Amniotic stem cell (primary cell): Measurements from ENCODE around the gene DTX1.
"Not testable (repeated sequence)": the region's sequence is repeated elsewhere in the genome, so short reads cannot be mapped to it uniquely, and the experiment has no call there.

Experiments used
- DNase-seq: peaks from one replicate; lab custom pipeline; 2025; lab: John Stamatoyannopoulos, UW

Gene DTX1

DNA sequence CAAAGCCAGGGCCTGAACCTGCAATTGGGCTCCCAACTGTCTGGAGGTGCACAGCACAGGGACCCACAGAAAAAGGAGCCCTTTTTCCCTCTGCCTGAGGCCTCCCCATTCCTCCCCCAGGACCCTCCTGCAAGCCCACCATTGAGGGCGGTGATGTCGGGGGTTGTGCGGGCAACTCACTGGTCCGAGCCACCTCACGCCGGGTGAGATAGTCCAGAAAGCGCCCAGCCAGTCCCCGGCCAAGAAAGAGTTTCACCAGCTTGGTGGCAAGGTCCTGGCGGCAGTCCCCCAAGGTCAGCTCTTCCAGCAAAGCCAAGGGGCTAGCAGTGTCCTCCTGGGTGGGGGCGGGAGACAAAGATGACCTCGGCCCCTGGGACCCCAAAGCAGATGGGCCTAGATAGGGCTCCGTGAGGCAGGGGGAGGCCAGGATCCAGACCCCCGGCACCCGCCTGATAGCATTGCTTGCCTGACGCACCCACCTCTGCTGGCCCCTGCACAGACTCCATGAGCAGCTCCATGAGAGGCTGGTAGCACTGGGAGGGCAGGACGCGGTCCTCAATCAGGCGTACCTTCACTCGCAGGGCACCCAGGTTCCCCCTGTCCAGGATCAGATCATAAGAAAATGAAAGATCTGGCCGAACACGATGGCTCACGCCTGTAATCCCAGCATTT lies 59.1 kb downstream of the DTX1 start:
- DNase-seq: no peak

- DNase-seq: no peak
Measured at GRCh38 chr12:113116875-113117274, 60.3 kb downstream of the DTX1 start.

DNA sequence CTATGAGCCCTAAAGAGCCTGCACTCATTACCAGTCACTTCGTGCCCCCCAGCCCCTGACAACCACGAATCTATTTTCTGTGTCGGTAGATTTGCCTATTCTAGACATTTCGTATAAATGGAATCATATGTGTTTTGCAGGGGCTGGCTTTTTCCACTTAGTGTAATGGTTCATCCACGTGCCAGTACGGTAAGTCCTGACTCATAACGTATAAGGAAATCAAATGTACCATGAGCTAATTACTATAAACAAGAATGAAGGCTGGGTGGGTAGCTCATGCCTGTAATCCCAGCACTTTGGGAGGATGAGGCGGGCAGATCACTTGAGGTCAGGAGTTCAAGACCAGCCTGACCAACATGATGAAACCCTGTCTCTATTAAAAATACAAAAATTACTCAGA lies 61.2 kb downstream of the DTX1 start:
- not testable (repeated sequence) for DNase-seq

- DNase-seq: no peak
Measured at GRCh38 chr12:113118142-113118541, 61.6 kb downstream of the DTX1 start.

DNA sequence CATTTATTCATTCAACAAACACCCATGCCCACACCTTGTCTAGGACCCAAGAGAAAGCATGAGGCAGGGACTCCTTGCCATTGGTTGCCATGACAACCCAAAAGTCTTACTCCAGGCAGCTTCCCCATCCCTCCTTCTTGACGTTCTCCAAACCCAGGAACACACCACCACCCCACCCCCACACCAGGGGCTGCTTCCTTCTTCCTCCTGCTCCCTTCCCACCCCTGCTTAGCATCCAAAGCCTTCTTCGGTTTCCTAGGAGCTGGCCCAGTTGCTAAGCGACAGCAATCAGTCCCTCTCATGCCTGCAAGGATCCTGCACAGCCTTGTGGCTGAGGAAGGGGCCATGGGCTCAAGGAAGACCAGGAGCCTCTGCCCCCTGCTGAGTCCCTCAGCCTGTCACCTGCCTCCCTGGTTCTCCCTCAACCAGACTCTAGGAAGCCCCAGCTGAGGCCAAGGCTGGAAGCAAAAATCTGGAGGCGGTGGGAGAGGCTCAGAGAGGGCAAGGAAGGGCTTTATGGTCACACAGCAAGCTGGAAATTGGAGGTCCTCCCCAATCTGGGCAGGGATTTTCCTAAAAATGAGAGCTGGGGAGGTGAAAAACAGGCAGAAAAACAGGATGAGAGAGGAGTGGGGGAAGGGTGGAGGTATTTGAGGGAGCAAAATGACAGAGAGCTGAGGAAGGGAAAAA lies 63.6 kb downstream of the DTX1 start:
- no peak for DNase-seq

DNA sequence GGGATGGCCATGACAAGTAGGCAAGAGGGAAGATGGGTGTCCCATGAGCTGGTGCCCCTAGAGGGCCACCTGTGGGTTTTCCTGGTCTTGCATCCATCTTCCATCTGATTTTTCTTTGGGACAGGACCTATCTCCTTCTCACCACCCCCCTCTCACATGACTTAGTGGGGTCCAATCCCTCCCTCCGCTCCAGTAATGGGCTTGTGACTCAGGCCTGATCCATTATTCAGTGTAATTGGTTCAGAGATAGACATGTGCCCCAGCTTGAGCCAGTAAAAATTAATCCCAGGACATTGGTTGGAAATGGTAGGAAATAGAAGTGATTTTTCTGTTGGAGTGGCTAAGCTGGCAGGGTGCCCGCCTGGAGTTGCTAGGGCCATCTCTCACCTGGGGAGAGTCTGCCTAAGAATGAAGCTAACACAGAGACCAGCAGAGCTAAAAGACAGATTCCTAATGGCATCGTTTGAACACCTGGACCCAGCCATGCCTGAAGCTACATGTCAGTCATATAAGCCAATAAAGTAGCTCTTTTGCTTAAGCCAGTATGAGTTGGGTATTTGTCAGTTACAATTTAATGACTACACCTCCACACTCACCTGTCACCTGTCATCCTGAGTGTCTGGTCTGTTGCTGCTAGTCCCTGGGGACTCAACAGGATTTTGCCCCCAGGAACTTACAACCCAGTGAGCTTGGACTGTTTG lies 64.3 kb downstream of the DTX1 start:
- DNase-seq: no peak

- DNase-seq: no peak
Measured at GRCh38 chr12:113127791-113128199, 71.3 kb downstream of the DTX1 start.

- no peak for DNase-seq
Measured at GRCh38 chr12:113128802-113129663, 72.5 kb downstream of the DTX1 start.

- DNase-seq: no peak
Measured at GRCh38 chr12:113129664-113130456, 73.3 kb downstream of the DTX1 start.

GRCh38 chr12:113130457-113131135 lies 74.1 kb downstream of the DTX1 start:
- DNase-seq: no peak

- DNase-seq: no peak
Measured at GRCh38 chr12:113131556-113131955, 75.0 kb downstream of the DTX1 start.

GRCh38 chr12:113133036-113133435 lies 76.5 kb downstream of the DTX1 start:
- DNase-seq: no peak

DNA sequence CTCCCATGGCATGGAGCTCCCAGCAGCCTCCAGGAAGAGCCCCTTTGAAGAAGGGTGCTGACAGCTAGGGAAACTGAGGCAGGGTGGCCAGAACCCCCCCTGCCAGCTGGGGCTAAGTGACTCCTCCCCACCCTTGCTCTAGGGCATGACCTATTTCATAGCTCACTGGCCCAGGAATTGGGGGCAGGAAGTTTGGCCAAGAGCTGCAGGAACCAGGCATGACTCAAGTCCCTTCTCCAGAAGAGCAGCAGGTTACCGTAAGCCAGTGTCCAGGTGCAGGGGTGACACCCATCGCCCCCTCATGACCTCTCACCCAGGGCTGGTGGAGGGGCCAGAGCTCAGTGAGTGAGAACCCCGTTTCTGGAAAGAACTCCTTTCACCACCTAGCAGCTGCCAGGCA lies 77.1 kb downstream of the DTX1 start:
- DNase-seq: no peak

- no peak for DNase-seq
Measured at GRCh38 chr12:113134071-113134470, 77.5 kb downstream of the DTX1 start.

DNA sequence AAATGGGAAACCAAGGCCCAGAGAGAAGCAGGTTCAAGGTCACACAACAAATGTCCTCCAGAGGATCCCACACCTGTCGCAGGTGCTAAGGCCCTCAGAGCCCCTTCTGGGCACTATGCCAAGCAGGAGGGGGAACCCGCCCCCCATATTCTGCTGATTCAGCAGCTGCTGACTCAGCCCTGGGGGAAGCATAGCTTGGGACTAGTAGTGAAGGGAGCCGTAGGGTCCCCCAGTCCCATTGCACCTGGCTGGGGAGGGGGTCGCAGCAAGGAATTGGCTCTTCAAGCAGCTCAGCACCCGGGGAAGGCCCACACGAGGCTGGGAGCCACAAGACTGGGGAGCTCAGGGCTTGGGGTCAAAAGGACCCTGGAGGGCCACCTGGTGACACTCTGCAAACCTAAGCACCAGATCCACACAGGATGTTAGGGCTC lies 78.0 kb downstream of the DTX1 start:
- DNase-seq: no peak

DNA sequence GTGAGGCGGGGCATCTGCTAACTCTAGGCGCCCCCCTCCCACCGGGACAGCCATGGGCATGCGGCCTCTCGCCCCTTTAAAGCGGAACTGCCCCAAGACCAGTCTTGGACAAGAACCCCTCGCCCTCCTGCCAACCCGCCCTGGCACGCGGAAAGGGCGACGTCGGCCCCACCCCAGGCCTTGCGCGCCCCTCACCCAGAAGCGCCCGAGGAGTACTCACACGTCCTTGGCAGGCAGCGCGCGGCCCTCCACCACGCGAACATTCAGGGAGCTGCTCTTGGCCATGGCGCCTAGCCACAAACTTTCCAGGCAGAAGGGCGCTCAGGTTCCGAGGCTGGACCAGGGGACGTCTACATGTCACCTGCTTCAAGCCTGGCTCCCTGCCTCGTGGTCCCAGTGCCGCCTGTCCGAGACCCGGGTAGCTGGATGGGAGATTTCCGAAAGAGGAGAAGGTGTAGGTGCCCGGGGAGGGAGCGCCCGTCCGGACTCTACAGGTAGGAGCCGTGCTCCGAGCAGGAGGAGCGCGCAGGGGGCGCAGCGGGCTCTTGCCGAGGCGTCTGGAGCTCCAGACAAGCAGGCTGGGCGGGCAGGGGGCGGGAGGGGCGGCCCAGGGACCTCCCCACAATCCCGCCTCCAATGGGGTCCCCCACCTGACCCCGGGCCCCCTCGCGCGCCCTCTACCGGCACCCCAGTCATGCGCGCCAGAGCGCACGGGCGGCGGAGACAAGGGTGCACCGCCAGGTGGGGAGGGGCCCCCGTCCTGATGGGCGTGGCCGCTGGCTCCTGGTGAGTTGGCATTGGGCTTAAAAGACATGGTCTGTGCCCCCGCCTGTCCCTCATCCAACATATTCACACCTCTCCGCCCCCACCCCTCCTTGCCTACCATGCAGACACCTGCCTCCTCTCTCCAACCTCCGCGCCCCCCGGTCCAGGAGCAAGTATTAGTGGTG lies 78.9 kb downstream of the DTX1 start, which contains the start of gene RASAL1:
TSS of gene RASAL1 (minus strand) at position 584 of the 950 bp plus-strand sequence. CDS start at position 285, 299 bp downstream.
- DNase-seq: no peak

DNA sequence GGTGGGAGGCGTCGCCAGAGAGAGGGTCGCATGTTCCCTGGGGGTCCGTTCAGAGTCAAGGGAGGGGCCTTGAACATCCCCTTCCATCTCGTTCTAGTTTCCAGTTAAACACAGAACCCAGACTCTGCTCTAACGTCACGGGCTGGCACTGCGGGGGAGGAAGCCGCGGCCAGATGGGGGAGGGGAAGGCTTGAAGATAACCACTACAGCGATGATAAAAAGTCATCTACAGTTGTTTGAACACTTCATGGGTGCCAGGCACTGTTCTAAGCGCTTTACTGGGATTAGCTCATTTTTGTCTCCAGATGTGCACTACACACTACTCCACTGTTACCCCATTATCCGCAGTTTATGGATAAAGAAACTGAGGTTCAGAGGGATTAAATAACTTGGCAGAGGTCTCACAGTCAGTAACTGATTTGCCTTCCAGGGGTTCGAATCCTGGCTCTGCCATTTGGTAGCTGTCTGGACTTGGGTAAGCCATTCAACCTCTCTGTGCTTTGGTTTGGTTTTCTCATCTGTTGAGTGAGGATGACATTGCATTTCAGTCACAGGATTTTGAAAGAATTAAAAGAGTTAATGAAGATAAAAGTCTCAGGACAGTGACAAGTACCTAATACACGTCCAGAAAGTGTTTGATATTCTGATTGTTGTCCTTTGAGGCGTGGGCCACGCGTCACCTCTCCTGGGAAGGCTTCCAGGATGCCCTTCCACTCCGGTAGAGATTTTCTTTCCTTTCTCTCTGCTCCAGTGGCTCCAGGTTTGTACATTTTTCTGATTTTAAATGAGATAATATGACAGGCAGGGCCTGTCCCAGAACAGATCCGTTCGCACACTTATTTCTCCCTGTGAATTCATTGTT lies 79.8 kb downstream of the DTX1 start:
- DNase-seq: no peak

DNA sequence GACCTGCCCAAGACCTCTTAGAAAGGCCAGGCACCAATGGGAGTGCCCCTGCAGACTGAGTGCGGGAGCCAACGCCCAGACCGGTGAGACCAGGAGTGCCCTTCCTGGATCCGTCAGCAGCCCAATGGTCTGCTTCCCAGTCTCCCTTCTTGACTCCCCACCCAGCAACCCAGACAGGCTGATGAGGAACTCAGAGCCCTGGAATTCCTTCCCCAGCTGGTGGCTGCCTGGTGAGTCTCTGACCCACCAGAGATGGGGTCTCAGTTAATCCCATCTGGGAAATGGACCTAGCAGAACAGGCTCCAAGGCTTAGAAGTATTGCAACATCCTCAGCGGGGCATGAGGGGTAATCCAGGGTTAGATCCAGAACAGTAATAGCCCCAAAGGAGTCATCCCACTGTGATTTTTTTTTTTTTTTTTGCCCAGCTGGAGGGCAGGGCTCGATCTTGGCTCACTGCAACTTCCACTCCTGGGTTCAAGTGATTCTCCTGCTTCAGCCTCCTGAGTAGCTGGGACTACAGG lies 80.5 kb downstream of the DTX1 start:
- DNase-seq: no peak
